A549 (cell line): Measurements from ENCODE around the gene PHOX2A.

Experiments
- CTCF ChIP-seq: fragments of >200 bp; sonication (Bioruptor Twin); formaldehyde crosslinking; IDR thresholded peaks from 3 replicates; pipeline ENCODE4 v1.5.1; 2016
- FOSL2 ChIP-seq, 2 experiments: fragments of 450-650 bp in 1 of 2; fragments of >200 bp in 1 of 2; sonication (Bioruptor Twin) in 1 of 2; formaldehyde crosslinking; IDR thresholded peaks; 2 replicates each; pipeline versions ENCODE4 v1.5.0 to v1.6.1; 2016 to 2020; ENCODE audit warnings: mild to moderate bottlenecking in 1 of 2, moderate library complexity in 1 of 2
- JUNB ChIP-seq: fragments of >200 bp; sonication (Bioruptor Twin); formaldehyde crosslinking; IDR thresholded peaks from 2 replicates; pipeline ENCODE4 v1.6.1; 2016
- KDM1A ChIP-seq: fragments of 200-600 bp; sonication (generic); IDR thresholded peaks from 2 replicates; pipeline ENCODE4 v1.6.1; 2016; ENCODE audit warnings: low read depth, mild to moderate bottlenecking
- KDM5A ChIP-seq: fragments of 200-600 bp; sonication (generic); IDR thresholded peaks from 2 replicates; pipeline ENCODE4 v1.6.1; 2016; ENCODE audit warnings: antibody characterized with exemption, mild to moderate bottlenecking
- MAX ChIP-seq: IDR thresholded peaks from 2 replicates; pipeline ENCODE4 v1.6.1; 2012
- PBX3 ChIP-seq: IDR thresholded peaks from 2 replicates; pipeline ENCODE4 v1.6.1; 2012
- POLR2A ChIP-seq: IDR thresholded peaks from 2 replicates; pipeline ENCODE4 v1.6.1; 2012; ENCODE audit warnings: mild to moderate bottlenecking, low read length
- RAD21 ChIP-seq, 2 experiments: fragments of >200 bp in 1 of 2; sonication (Bioruptor Twin) in 1 of 2; formaldehyde crosslinking in 1 of 2; IDR thresholded peaks in 1 of 2; conservative IDR thresholded peaks in 1 of 2; 2 replicates in 1 of 2; 3 replicates in 1 of 2; pipeline ENCODE4 v1.6.1; 2012 to 2018; ENCODE audit warnings: inconsistent platforms in 1 of 2
- RFX5 ChIP-seq: fragments of 450-650 bp; IDR thresholded peaks from 2 replicates; pipeline ENCODE4 v1.7.1; 2014; ENCODE audit warnings: antibody characterized with exemption, mild to moderate bottlenecking, moderate library complexity
- SMC3 ChIP-seq: fragments of >200 bp; sonication (Bioruptor Twin); formaldehyde crosslinking; IDR thresholded peaks from 3 replicates; pipeline ENCODE4 v1.6.1; 2018; ENCODE audit warnings: inconsistent platforms
- USF2 ChIP-seq: fragments of 450-650 bp; IDR thresholded peaks from 2 replicates; pipeline ENCODE4 v1.6.1; 2014; ENCODE audit warnings: antibody characterized with exemption

GRCh38 chr11:72238040-72238450 lies 5.9 kb downstream of the PHOX2A start:
- TF ChIP-seq SMC3 = peak; percentile 70
- no peak for TF ChIP-seq FOSL2 (IDR thresholded peaks at IDR 0.05)
- TF ChIP-seq FOSL2 (CRISPR knock-in tag; IDR thresholded peaks at IDR 0.05) = no peak
- no peak for TF ChIP-seq KDM1A
- TF ChIP-seq POLR2A = no peak
- TF ChIP-seq RFX5 = no peak
- TF ChIP-seq MAX = no peak
- peak; percentile 71 for TF ChIP-seq CTCF
- peak; percentile 63 to 65 for TF ChIP-seq RAD21 (conservative IDR thresholded peaks at IDR 0.05 in 1 of 2, IDR thresholded peaks at IDR 0.05 in 1 of 2)
- TF ChIP-seq USF2 = no peak
- TF ChIP-seq JUNB = no peak
- TF ChIP-seq KDM5A = no peak
- TF ChIP-seq PBX3 = 0 out of 2 replicates have a peak, but pooled peaks have one; percentile 38
